Fibroblast of villous mesenchyme (primary cell): ENCODE data around the gene BEST1. TPM values are rescaled to one million over a fixed set of nuclear protein-coding genes. Genes with fewer than 3 reads are reported as not detected.

Experiments
- DNase-seq: peaks from one replicate; pipeline ENCODE4 v3.0.0-alpha.2; 2010; ENCODE audit warnings: low read depth
- H3K4me3 ChIP-seq: 2 replicates; pipeline ENCODE4 v1.5.1; 2011; ENCODE audit warnings: low read depth, mild to moderate bottlenecking, low read length
- CTCF ChIP-seq: IDR thresholded peaks from 2 replicates; pipeline ENCODE4 v1.5.1; 2012; ENCODE audit warnings: low read depth, mild to moderate bottlenecking, low read length; ENCODE audit not compliant: insufficient read depth
- total RNA-seq: library from RNA; depleted of rRNA; stranded (reverse); fragments of >200 nt; gene quantifications from 2 replicates; pipeline ENCODE4 v1.2.3, GENCODE V29; 2012

BEST1 gene
- total RNA-seq, 1 donor: 3.0 TPM

GRCh38 chr11:61921446-61921845, 28.7 kb upstream of the BEST1 start:
- TF ChIP-seq CTCF: no peak
- no peak for DNase-seq
- H3K4me3 ChIP-seq: no peak overlapping the region

GRCh38 chr11:61922539-61922938, 27.6 kb upstream of the BEST1 start:
- DNase-seq: peak; percentile 87
- H3K4me3 ChIP-seq: no peak overlapping the region
- TF ChIP-seq CTCF: no peak

DNA sequence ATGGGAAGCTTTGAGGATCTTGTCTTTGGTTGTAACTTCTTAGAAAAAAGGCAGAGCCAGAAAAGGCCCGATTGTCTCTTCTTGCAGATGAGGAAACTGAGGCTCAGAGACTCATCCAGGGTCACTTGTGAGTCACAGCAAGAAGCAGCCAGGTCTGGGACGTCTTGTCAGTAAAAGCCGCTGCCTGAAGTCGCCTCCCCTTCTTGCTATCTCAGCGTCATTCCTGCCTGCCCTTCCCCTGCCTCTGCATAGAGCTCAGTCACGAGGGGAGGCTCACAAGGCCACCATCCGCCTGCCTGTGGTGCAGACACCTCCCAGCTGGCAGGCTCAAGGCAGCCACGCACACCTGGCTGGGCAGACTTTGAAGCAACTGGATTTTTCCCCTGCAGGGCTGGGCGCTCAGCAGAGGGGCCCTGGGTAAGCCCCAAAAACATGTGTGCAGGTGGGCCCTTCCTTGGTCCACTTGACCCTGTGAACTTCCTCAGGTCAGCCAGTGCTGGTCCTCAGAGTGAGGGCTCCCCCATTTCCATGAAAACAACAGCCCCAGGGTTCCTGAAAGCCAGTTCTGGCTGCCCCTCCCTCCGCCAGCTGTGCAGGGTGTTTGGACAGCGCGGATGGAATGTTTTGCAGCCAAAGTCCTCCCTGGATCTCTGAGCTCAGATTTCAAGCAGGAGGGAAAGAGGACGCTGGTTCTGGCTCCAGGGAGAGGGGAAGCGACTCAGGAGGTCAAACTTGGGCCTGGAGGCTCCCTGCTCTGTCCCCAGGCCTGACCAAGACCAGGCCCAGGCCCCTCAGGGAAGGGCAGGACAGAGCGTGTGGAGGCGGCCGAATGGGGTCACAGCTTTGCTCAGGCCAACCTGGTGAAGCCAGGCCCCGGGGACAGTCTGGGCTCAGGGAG, 26.7 kb upstream of the BEST1 start:
- no peak for TF ChIP-seq CTCF
- no peak overlapping the region for H3K4me3 ChIP-seq
- peak; percentile 90 for DNase-seq

DNA sequence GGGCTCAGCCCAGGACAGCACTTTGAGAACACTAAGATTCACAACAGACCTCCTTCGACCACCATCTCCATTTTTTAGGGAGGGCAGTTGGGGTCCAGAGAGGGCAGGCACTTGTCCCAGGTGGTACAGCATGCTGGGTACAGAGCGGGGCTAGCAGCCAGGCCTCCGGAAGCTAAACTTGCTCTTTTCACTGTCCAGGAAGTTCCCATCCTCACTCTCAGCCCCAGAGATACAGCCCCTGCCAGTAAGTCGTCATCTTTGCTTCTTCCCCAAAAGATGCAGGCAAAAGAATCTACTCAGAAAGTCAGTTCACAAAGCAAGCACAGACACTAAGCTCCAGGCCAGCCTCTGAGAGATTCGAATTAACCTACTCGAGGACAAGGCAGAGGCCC, 26.1 kb upstream of the BEST1 start:
- no peak for DNase-seq
- TF ChIP-seq CTCF: no peak
- H3K4me3 ChIP-seq: no peak overlapping the region

DNA sequence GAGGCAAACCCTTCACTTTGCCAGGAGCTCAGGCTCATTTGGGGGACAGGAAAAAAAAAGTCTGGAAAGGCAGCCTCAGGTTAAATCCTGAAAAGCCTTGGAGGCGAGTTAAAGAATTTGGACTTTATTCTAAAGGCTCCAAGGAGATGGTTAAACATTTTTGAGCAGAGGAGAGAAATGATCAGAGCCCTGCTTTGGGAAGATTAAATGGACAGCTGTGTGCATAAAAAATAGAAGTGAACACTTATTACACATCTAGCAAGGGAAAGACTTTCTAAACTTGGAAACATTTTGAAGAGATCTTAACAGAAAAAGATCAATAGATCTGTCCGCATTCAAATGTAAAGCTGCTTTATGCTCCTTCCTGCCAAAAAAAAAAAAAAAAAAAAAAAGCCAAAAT, 24.4 kb upstream of the BEST1 start:
- TF ChIP-seq CTCF: no peak

GRCh38 chr11:61926235-61926634, 23.9 kb upstream of the BEST1 start:
- no peak overlapping the region for H3K4me3 ChIP-seq
- TF ChIP-seq CTCF: no peak
- DNase-seq: no peak

More for the DNA sequence above, 24.4 kb upstream of the BEST1 start:
- DNase-seq: no peak
- H3K4me3 ChIP-seq: no peak overlapping the region
